ENCODE results near the gene SSTR3.
A peak's percentile ranks its signal among the peaks of the same experiment; 100 is the strongest.

Gene SSTR3

GRCh38 chr22:37197451-37198257 lies 14.6 kb downstream of the SSTR3 start:
- no peak for DNase-seq (ENCODE audit: low read depth, low spot score)

- DNase-seq (ENCODE audit: low read depth, low spot score), result no peak
These were observed 15.5 kb downstream of the SSTR3 start for GRCh38 chr22:37196539-37197450.

GRCh38 chr22:37195921-37196320 lies 16.4 kb downstream of the SSTR3 start:
- DNase-seq (ENCODE audit: low read depth, low spot score), result no peak

GRCh38 chr22:37194750-37195149 lies 17.5 kb downstream of the SSTR3 start:
- DNase-seq (ENCODE audit: low read depth, low spot score), result no peak

DNA sequence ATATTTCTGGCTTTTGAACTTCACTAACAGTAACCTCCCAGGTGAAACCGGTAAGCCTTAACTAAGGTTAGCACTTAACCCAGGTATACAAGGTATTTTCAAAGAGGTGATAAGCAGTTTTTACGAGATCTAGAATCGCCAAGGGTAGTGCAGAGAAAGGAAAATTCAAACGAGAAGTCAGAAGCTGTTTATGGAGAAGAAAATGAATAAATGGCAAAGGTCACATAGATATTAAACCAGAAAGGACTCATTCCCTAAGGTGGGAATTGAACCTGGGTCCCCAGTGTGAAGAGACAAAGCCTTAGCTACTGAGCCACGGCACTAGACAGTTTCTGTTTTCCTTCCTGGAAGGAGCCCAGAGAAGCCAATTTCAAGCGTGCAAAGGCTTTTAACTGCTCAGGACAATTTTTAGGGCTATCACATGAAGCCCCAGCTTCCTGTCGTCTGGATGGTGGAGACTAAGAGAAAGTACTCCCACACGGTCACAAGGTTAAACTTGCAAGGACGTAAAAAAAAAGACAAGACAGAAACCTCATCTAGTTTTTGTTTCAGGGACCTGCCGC lies 18.6 kb downstream of the SSTR3 start:
- DNase-seq (ENCODE audit: low read depth, low spot score), result no peak

DNA sequence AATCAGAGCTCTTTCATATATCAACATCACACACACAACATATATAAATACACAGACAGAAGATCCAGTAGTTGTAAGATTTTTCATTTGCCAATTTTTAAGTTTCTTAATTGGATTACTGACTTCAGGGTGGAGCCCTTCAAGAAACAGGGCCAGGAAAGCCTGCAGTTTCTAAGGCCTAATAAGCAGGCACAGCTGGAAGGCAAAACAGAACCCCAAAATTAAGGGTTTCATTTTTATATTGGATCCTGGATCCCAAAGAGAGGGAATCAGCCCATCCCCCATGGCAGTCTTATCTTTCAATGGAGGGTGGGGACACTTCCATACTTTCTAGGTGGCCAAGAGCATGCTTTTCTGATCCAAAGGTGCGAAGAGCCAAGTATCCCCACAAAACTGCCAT lies 19.5 kb downstream of the SSTR3 start:
- no peak for DNase-seq (ENCODE audit: low read depth, low spot score)

DNA sequence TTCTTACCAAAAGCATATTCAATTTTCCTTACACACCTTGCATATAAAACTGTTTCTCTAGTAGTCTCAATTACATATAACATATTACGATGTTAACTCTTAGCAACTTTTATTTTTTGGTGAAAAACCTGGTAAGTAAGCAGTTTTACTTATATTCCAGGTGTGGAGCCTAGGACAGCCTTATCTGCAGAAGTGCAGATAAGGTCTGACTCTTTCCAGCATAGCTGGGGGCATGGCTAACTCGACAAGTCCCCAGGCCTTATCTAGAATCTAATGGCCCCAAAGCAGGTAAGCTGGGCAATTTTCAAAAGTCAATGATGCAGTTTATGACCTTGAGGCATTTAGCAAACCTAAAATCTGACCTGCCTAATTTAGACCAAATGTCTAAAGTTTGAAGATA lies 20.1 kb downstream of the SSTR3 start:
- DNase-seq (ENCODE audit: low read depth, low spot score), result no peak

- no peak for DNase-seq (ENCODE audit: low read depth, low spot score)
These were observed 22.0 kb downstream of the SSTR3 start for GRCh38 chr22:37190262-37190780.

- no peak for DNase-seq (ENCODE audit: low read depth, low spot score)
These were observed 23.3 kb downstream of the SSTR3 start for GRCh38 chr22:37188901-37189466.

DNA sequence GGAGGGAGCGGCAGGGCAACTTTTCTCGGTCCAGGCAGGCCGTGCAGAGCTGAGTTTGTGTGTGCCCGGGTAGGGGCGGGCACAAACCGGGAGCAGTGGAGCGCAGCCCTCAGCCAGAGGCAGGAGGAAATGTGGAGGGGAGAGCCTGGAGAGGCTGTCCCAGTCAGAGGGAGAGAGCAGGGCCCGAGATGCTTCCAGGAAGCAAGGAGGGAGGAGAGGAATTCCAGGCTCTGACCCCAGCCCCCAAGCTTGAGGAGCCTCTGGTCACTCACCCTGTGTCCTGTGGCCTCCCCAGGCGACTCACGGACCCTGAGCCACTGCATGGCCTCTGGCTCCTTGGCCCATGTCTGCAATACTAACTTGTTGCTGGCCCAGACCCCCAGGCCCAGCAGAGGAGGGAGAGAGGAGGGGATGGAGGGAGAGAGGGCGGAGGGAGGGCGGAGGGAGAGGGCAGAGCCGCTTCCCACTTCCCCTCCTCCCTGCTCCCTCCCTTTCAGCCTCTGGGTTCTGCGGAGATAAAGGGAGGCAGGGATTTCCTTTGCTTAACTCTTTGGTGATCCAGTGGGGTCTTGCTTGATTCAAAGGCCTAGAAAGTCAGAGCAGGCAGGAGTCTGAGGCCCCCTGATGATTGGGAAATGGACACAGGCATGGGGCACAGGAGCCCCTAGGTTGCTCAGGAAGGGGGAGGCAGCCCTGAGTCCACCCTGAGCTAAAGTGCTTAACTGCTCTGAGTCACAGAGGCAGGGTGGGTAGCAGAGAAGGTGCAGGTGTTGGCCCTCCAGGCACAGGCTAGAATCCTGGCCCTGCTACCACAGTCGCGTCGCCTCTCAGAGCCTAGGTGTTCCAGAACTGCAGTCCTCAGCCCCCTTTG lies 24.2 kb downstream of the SSTR3 start, which contains the start of gene C1QTNF6:
C1QTNF6 (minus strand) TSS at position 357 of the 871 bp plus-strand sequence; CDS start at position 323, 34 bp downstream.
- no peak for DNase-seq (ENCODE audit: low read depth, low spot score)

DNA sequence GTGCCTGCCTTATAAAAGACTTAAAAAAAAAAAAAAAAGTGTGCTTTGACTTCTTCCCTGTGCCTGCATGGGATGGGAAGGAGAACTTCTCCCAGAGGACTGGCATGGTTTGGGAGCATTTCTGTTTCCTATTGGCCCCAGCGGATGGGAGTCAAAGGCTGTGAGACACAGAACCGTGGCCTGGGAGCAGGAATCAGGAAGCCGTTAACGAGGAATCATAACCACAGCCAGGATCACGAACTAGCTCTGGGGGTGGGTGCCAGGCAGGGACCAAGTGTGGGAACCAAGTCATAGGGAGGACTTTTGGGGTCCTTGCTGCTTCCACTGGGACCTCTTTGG lies 24.8 kb downstream of the SSTR3 start:
- DNase-seq (ENCODE audit: low read depth, low spot score), result no peak

DNA sequence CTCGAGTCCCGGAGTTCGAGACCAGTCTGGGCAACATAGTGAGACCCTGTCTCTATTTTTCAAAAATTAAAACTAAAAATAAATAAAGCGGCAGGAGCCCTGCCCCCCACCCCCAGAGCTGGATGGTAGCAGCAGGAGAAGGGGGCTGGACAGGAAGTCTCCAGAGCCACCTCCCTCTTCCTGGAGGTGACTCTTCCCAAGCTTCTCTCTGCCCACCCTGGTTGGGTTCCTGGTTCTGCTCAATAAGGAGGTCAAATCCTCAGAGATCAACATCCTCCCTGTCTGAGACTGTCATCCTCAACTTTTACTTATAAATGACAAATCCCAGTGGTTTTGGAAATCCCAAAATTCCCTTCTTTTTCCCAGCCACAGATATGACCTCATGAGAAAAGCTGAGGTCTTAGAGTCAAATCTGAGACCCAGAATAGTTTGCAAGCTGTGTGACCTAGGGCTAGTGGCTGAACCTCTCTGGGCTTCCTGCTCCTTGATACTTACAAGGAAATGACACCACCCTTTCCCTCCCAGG lies 25.2 kb downstream of the SSTR3 start:
- no peak for DNase-seq (ENCODE audit: low read depth, low spot score)

- peak; percentile 31 for DNase-seq (ENCODE audit: low read depth, low spot score)
These were observed 25.9 kb downstream of the SSTR3 start for GRCh38 chr22:37186228-37186996.

DNA sequence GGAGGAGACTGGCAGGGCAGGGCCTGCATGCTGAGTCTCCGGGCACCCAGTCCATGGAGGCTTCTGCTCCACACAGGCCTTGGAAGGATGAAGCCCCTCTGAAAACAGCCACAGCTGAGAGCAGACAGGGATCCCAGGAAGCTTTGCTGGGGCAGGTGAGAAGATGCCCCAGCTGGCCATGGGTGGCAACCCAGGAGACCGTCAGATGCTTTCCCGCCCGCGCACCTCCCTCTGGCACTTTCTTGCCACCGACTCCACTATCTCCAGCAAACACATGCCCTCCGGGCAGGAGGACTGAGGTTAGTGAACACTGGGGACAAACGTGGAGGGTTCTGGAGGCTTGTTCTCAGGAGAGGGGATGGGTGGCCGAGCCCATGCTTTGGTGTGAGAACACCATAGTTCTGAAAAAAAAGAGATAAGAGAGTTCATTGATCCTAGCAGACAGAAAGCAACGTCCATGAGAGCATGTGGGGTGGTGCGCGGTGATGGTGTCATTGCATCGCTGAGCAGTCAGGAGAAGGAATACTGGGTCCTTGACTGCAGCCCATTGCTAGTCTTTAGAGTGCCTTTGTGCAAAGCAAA lies 26.5 kb downstream of the SSTR3 start:
- DNase-seq (ENCODE audit: low read depth, low spot score), result no peak

GRCh38 chr22:37184816-37185541 lies 27.3 kb downstream of the SSTR3 start:
- DNase-seq (ENCODE audit: low read depth, low spot score), result no peak

DNA sequence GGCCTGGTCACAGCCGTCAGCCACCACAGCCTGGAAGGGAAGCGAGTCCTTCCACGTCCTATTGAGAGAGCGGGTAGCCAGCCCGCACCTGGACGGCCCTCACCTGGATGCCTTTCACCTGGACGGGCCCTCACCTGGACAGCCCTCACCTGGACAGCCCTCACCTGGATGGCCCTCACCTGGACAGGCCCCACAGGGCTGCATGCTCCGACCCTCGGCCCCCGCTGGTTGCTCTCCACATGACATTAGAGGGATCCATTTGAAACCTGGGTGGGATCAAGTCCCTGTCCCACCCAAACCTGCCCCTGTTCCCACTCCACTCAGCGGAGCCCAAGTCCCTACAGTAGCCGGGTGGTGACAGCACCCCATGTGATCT lies 27.9 kb downstream of the SSTR3 start:
- no peak for DNase-seq (ENCODE audit: low read depth, low spot score)

DNA sequence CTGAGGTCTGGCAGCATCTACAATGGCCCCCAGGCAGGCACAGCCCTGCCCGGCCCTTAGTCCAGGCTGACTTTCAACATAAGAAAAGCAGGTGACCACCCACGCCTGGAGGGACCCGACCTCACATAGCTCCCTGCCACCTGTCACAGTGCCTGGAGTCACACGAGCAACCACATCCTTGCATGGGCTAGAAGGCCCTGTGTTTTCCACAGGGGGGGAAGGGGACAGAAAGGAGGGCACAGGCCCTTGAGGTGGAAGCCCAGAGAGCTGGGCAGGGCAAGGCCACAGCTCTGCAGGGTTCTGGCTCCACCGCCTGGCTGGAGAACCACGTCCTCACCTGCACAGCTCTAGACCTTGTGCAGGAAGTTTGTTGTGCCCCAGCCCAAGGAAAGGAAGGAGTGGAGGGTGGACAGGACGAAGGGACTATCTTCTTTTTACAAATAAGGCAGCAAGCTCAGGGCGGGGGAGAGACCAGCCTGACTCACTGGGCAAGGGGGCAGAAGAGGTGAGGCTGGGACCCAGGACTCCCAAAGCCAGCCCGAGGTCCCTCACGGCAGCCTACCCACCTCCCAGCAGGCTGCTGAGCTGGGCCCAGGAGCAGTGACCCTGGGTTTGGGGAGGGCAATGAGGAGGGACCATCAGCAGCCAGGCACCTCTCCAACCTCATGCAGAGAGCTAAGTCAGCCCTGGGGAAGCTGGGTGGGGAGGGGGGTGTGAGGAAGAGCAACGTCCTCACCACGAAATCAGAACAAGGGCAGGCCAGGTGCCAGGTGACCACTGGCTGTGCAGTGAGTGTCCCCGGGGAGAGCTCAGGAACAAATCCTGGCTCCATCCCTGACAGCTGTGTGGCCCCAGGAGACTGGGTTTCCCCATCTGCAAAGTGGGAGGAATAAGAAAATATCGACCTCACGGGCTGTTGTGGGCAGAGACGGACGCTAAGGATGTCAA lies 28.6 kb downstream of the SSTR3 start:
- DNase-seq (ENCODE audit: low read depth, low spot score), result no peak

DNA sequence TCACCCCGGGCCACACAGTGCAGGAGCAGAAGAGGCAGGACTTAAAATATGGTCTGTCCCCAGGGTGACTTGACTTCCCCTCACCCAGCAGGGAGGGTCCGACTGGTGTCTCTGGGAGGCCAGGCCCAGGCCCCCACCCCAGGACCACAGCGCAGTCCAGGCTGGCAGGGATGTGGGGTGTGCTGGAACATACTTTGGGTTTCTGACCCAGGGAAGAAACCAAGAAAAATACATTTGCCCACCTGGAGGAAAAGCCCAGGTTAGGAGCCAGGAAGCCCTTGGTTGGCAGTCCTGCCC lies 29.4 kb downstream of the SSTR3 start:
- no peak for DNase-seq (ENCODE audit: low read depth, low spot score)
